H1 (cell line): Measurements from ENCODE around the gene CAMK2N2. TPM values are rescaled to one million over a fixed set of nuclear protein-coding genes. Genes with fewer than 3 reads are reported as not detected.

Experiments
- CTCF ChIA-PET: fragments of 300-600 bp; sonication (Branson Sonifier 250); formaldehyde crosslinking; loops from one replicate; lab custom pipeline; 2021; ENCODE audit not compliant: partially characterized antibody; lab: Charles Lee
- POLR2A ChIA-PET: fragments of 300-600 bp; sonication (Branson Sonifier 250); formaldehyde crosslinking; loops from one replicate; lab custom pipeline; 2021; ENCODE audit warnings: inconsistent platforms; ENCODE audit not compliant: partially characterized antibody; lab: Charles Lee
- DNase-seq, 2 experiments: peaks; one replicate each; pipeline versions ENCODE4 v3.0.0 to v3.0.0-alpha.2; 2010 to 2022; ENCODE audit warnings: low spot score in 2 of 2, low read depth in 1 of 2, mixed read lengths in 1 of 2
- FAIRE-seq: peaks from 2 replicates; lab custom pipeline; 2011; peaks lifted over from hg19 to GRCh38; lab: Jason Lieb, UNC
- H2AFZ ChIP-seq: 2 replicates; pipeline ENCODE4 v1.8.1; 2012; ENCODE audit warnings: low read length, inconsistent platforms
- H2AK5ac ChIP-seq: 2 replicates; pipeline ENCODE4 v1.6.1; 2013; ENCODE audit warnings: low read depth, low read length
- H2BK120ac ChIP-seq: replicated peaks from 2 replicates; pipeline ENCODE3; 2013; ENCODE audit warnings: low read depth, low read length, inconsistent platforms
- H2BK12ac ChIP-seq: 2 replicates; pipeline ENCODE4 v1.6.1; 2013; ENCODE audit warnings: low read depth, low read length
- H2BK15ac ChIP-seq: 2 replicates; pipeline ENCODE4 v1.6.1; 2013; ENCODE audit warnings: low read length
- H2BK20ac ChIP-seq: 2 replicates; pipeline ENCODE4 v1.6.1; 2013; ENCODE audit warnings: low read length
- H2BK5ac ChIP-seq: 2 replicates; pipeline ENCODE4 v1.6.1; 2013; ENCODE audit warnings: low read depth, low read length
- H3K14ac ChIP-seq: 2 replicates; pipeline ENCODE4 v1.6.1; 2013; ENCODE audit warnings: inconsistent platforms; ENCODE audit not compliant: insufficient read length
- H3K18ac ChIP-seq: 2 replicates; pipeline ENCODE4 v1.6.1; 2013; ENCODE audit warnings: low read length; ENCODE audit errors: extremely low read depth
- H3K23ac ChIP-seq: 2 replicates; pipeline ENCODE4 v1.6.1; 2013; ENCODE audit warnings: inconsistent platforms; ENCODE audit not compliant: insufficient read length
- H3K23me2 ChIP-seq: 2 replicates; pipeline ENCODE4 v1.6.1; 2013; ENCODE audit warnings: low read depth, low read length
- H3K27ac ChIP-seq: 2 replicates; pipeline ENCODE4 v1.6.1; 2011; ENCODE audit warnings: low read depth, low read length, inconsistent platforms
- H3K27me3 ChIP-seq, 4 experiments: replicated peaks in 1 of 4; 1 replicate in 1 of 4; 2 replicates in 3 of 4; pipeline versions ENCODE4 v1.6.1 to v1.8.1; 2011 to 2013; ENCODE audit warnings: low read length in 3 of 4, mild to moderate bottlenecking in 3 of 4, inconsistent platforms in 2 of 4, mixed read lengths in 2 of 4, moderate library complexity in 1 of 4; ENCODE audit not compliant: control insufficient read depth in 3 of 4, insufficient read depth in 3 of 4; ENCODE audit errors: extremely low read depth in 1 of 4
- H3K36me3 ChIP-seq, 4 experiments: 2 replicates each; pipeline versions ENCODE4 v1.6.1 to v1.8.1; 2011 to 2013; ENCODE audit warnings: mild to moderate bottlenecking in 4 of 4, low read length in 3 of 4, moderate library complexity in 2 of 4, control low read depth in 1 of 4, inconsistent platforms in 1 of 4; ENCODE audit not compliant: insufficient read depth in 4 of 4, control insufficient read depth in 2 of 4
- H3K4ac ChIP-seq: replicated peaks from 2 replicates; pipeline ENCODE3; 2013; ENCODE audit warnings: low read length, low read depth, mixed read lengths, inconsistent platforms; ENCODE audit not compliant: insufficient read length
- H3K4me1 ChIP-seq, 4 experiments: replicated peaks in 1 of 4; 1 replicate in 1 of 4; 2 replicates in 3 of 4; pipeline versions ENCODE4 v1.6.1 to v1.8.1; 2011 to 2013; ENCODE audit warnings: low read length in 3 of 4, inconsistent platforms in 2 of 4, mixed read lengths in 1 of 4; ENCODE audit not compliant: insufficient read depth in 4 of 4, control insufficient read depth in 3 of 4
- H3K4me2 ChIP-seq, 2 experiments: 2 replicates each; pipeline versions ENCODE4 v1.6.1 to v1.8.1; 2011 to 2013; ENCODE audit warnings: low read depth in 2 of 2, low read length in 2 of 2, control low read depth in 1 of 2, inconsistent platforms in 1 of 2, mild to moderate bottlenecking in 1 of 2; ENCODE audit not compliant: insufficient read depth in 1 of 2
- H3K4me3 ChIP-seq, 4 experiments: fragments of 200-600, 300-600 bp in 1 of 4; sonication (generic), shearing (Covaris generic), sonication (Bioruptor Twin) in 1 of 4; 2 replicates each; pipeline versions ENCODE4 v1.5.1 to v1.8.1; 2011 to 2016; ENCODE audit warnings: low read length in 4 of 4, low read depth in 3 of 4, control low read depth in 2 of 4, inconsistent platforms in 2 of 4, mild to moderate bottlenecking in 2 of 4, mixed read lengths in 1 of 4, moderate library complexity in 1 of 4; ENCODE audit not compliant: insufficient read depth in 2 of 4; ENCODE audit errors: extremely low read depth in 1 of 4
- H3K56ac ChIP-seq: replicated peaks from 2 replicates; pipeline ENCODE3; 2013; ENCODE audit warnings: low read depth, mild to moderate bottlenecking, mixed read lengths, low read length, inconsistent platforms; ENCODE audit not compliant: insufficient read length
- H3K79me1 ChIP-seq: 2 replicates; pipeline ENCODE4 v1.6.1; 2013; ENCODE audit warnings: low read depth, low read length, control low read depth
- H3K79me2 ChIP-seq, 2 experiments: 2 replicates each; pipeline versions ENCODE4 v1.6.1 to v1.8.1; 2012 to 2013; ENCODE audit warnings: low read length in 2 of 2, mild to moderate bottlenecking in 2 of 2, inconsistent platforms in 1 of 2; ENCODE audit not compliant: insufficient read depth in 2 of 2, control insufficient read depth in 1 of 2
- H3K9ac ChIP-seq, 4 experiments: replicated peaks in 1 of 4; 1 replicate in 1 of 4; 2 replicates in 3 of 4; pipeline versions ENCODE4 v1.6.1 to v1.8.1; 2011 to 2013; ENCODE audit warnings: low read depth in 3 of 4, low read length in 3 of 4, control low read depth in 2 of 4, mild to moderate bottlenecking in 2 of 4, moderate library complexity in 2 of 4, inconsistent platforms in 1 of 4; ENCODE audit errors: extremely low read depth in 1 of 4
- H3K9me3 ChIP-seq, 2 experiments: 2 replicates each; pipeline versions ENCODE4 v1.6.1 to v1.8.1; 2012 to 2013; ENCODE audit warnings: mild to moderate bottlenecking in 2 of 2, moderate library complexity in 2 of 2, control low read depth in 1 of 2, inconsistent platforms in 1 of 2, low read depth in 1 of 2, low read length in 1 of 2, mixed read lengths in 1 of 2; ENCODE audit not compliant: insufficient read depth in 2 of 2
- H4K20me1 ChIP-seq, 2 experiments: replicated peaks in 1 of 2; 2 replicates each; pipeline versions ENCODE3 to v1.8.1; 2011 to 2013; ENCODE audit warnings: inconsistent platforms in 2 of 2, low read length in 2 of 2, mild to moderate bottlenecking in 1 of 2; ENCODE audit not compliant: insufficient read depth in 2 of 2, control insufficient read depth in 1 of 2
- H4K5ac ChIP-seq: 2 replicates; pipeline ENCODE4 v1.6.1; 2013; ENCODE audit warnings: low read length, low read depth, mixed read lengths, inconsistent platforms; ENCODE audit not compliant: insufficient read length
- H4K8ac ChIP-seq: 2 replicates; pipeline ENCODE4 v1.8.0; 2013; ENCODE audit warnings: mild to moderate bottlenecking, moderate library complexity, low read length, inconsistent platforms; ENCODE audit not compliant: insufficient read depth; ENCODE audit errors: extremely low read depth
- H4K91ac ChIP-seq: replicated peaks from 2 replicates; pipeline ENCODE3; 2013; ENCODE audit warnings: low read length, mixed read lengths, inconsistent platforms; ENCODE audit not compliant: insufficient read length
- CBX5 ChIP-seq: fragments of 300-800, 300-1000 bp; sonication (generic); IDR thresholded peaks from 2 replicates; pipeline ENCODE4 v1.7.1; 2016; ENCODE audit warnings: antibody characterized with exemption, low read length, low read depth
- CBX8 ChIP-seq: fragments of 300-800, 300-1000 bp; sonication (generic); IDR thresholded peaks from 2 replicates; pipeline ENCODE4 v1.7.1; 2016; ENCODE audit warnings: low read depth, low read length, borderline replicate concordance
- CTBP2 ChIP-seq: IDR thresholded peaks from 2 replicates; pipeline ENCODE4 v1.7.0; 2011; ENCODE audit warnings: borderline replicate concordance, mild to moderate bottlenecking, moderate library complexity, mixed read lengths, low read length; ENCODE audit not compliant: insufficient read depth, insufficient read length
- GABPA ChIP-seq: IDR thresholded peaks from 2 replicates; pipeline ENCODE4 v1.6.1; 2011; ENCODE audit warnings: mild to moderate bottlenecking, low read length, moderate library complexity, borderline replicate concordance; ENCODE audit not compliant: insufficient read depth
- KDM5A ChIP-seq: fragments of 200-600 bp; IDR thresholded peaks from 2 replicates; pipeline ENCODE4 v1.7.1; 2012; ENCODE audit warnings: mild to moderate bottlenecking, low read length, inconsistent platforms, mixed read lengths
- POLR2A ChIP-seq, 2 experiments: IDR thresholded peaks; 1 replicate in 1 of 2; 2 replicates in 1 of 2; pipeline ENCODE4 v1.6.1; 2011; ENCODE audit warnings: low read depth in 2 of 2, low read length in 2 of 2, mild to moderate bottlenecking in 2 of 2; ENCODE audit errors: control extremely low read depth in 1 of 2
- POLR2AphosphoS5 ChIP-seq: IDR thresholded peaks from 2 replicates; pipeline ENCODE4 v1.6.1; 2011; ENCODE audit warnings: low read depth, low read length
- POU5F1 ChIP-seq: IDR thresholded peaks from 2 replicates; pipeline ENCODE4 v1.6.1; 2011; ENCODE audit warnings: low read depth, mild to moderate bottlenecking, low read length, moderate library complexity
- SIX5 ChIP-seq: IDR thresholded peaks from 2 replicates; pipeline ENCODE4 v1.6.1; 2011; ENCODE audit warnings: mild to moderate bottlenecking, low read depth, low read length
- SRF ChIP-seq: IDR thresholded peaks from 2 replicates; pipeline ENCODE4 v1.6.1; 2011; ENCODE audit warnings: mild to moderate bottlenecking, low read depth, low read length, moderate library complexity
- SUZ12 ChIP-seq: fragments of 200-600 bp; sonication (generic); IDR thresholded peaks from 2 replicates; pipeline ENCODE4 v1.6.1; 2012; ENCODE audit warnings: mild to moderate bottlenecking, inconsistent platforms, low read length, moderate library complexity, mixed read lengths
- TBP ChIP-seq: IDR thresholded peaks from 2 replicates; pipeline ENCODE4 v1.6.1; 2011; ENCODE audit warnings: low read depth, low read length, improper control_type of control experiment
- USF2 ChIP-seq: IDR thresholded peaks from 2 replicates; pipeline ENCODE4 v1.6.1; 2011; ENCODE audit warnings: low read length, improper control_type of control experiment
- WGBS, 2 experiments: shearing (Covaris generic) in 1 of 2; methylation state at CpG; one replicate each; pipeline versions ENCODE4 v1.1.6 to v1.1.7; 2013 to 2015; ENCODE audit warnings: low lambda C conversion rate in 2 of 2, mixed read lengths in 2 of 2, inconsistent platforms in 1 of 2, low coverage in 1 of 2, missing lambda C conversion rate in 1 of 2; ENCODE audit not compliant: insufficient replicate concordance in 2 of 2, insufficient coverage in 1 of 2, insufficient read length in 1 of 2; ENCODE audit errors: extremely low coverage in 1 of 2, missing lambda C conversion rate in 1 of 2; 5-methylcytosine and 5-hydroxymethylcytosine counted together
- polyA plus RNA-seq, 7 experiments: library from polyadenylated mRNA; depleted of rRNA in 3 of 7; stranded (reverse) in 5 of 7; unstranded in 2 of 7; fragments of >200 nt in 5 of 7; fragments of 200-250 nt in 2 of 7; gene quantifications; 1 replicate in 5 of 7; 2 replicates in 1 of 7; 4 replicates in 1 of 7; pipeline versions ENCODE4 v1.2.1 to v1.2.3, GENCODE V29; 2011 to 2013; ENCODE audit warnings: missing spikeins in 2 of 7, mixed read lengths in 2 of 7
- total RNA-seq: library from RNA; stranded (reverse); fragmentation: NEBNext Ultra II Directional; extraction: Animal tissue kit (Norgen Biotek cat#: 25700); gene quantifications from 2 replicates; pipeline ENCODE4 v1.2.1, GENCODE V29; 2021

Gene CAMK2N2
- total and polyA plus RNA-seq, 2 of the 8 experiments (the other 6 are each of a cell fraction or from before 2014, with no cell fraction given): 4.0 to 17.7 TPM

GRCh38 chr3:184282941-184283340 is 21.6 kb upstream of the CAMK2N2 start:
- no peak for DNase-seq
- CTCF ChIA-PET: interaction anchor here (1.0 to 6.0 kb wide), 8 partner anchors 9 to 144 kb away, joined by 3 to 47 read pairs (median 6); no protein-coding TSS in a partner anchor
- Histone ChIP-seq H3K4ac (no peak overlapping the region), H3K23ac (no peak overlapping the region), H2AK5ac (no peak overlapping the region), H4K91ac (no peak overlapping the region), H3K18ac (no peak overlapping the region), H3K4me1 (peaks cover 0 to 2% (median 0%) of the 10 kb centered on the region in 4 experiments; a peak in 2 of 7 replicates), H3K23me2 (no peaks in the 10 kb centered on the region), H4K8ac (no peak overlapping the region), H3K79me2 (no peaks in the 10 kb centered on the region), H3K56ac (no peak overlapping the region), H2BK15ac (no peak overlapping the region), H3K27me3 (peaks cover 0 to under 1% (median 0%) of the 10 kb centered on the region in 4 experiments; a peak in 1 of 7 replicates), H3K14ac (no peak overlapping the region), H4K5ac (no peak overlapping the region), H3K36me3 (no peaks in the 10 kb centered on the region), H3K9me3 (no peaks in the 10 kb centered on the region), H2BK120ac (no peak overlapping the region), H2AFZ (no peak overlapping the region), H3K4me2 (no peak overlapping the region), H3K79me1 (no peaks in the 10 kb centered on the region), H2BK5ac (no peak overlapping the region), H3K27ac (no peak overlapping the region), H3K9ac (no peak overlapping the region), H3K4me3 (no peak overlapping the region), H2BK12ac (no peak overlapping the region), H2BK20ac (no peak overlapping the region), H4K20me1 (no peaks in the 10 kb centered on the region)
- FAIRE-seq: no peak
- 92% methylated on average over 4 of the region's 4 CpGs; no CpG with 5 or more reads in 1 of the 2 experiments for WGBS, 2 experiments
- POLR2A ChIA-PET: interaction anchor here (1.1 kb wide), 1 partner anchor 100 kb away, joined by 3 read pairs; no protein-coding TSS in a partner anchor
- TF ChIP-seq SUZ12: no peak
- TF ChIP-seq CBX8: no peak
- no peak for TF ChIP-seq POLR2AphosphoS5
- no peak for TF ChIP-seq KDM5A
- no peak for TF ChIP-seq CTBP2
- no peak for TF ChIP-seq CBX5
- no peak for TF ChIP-seq POLR2A (IDR thresholded peaks at IDR 0.05; ENCODE audit: control extremely low read depth in 1 of 2, low read depth in 2 of 2, low read length in 2 of 2)
- no peak for TF ChIP-seq SIX5
- no peak for TF ChIP-seq POU5F1
- TF ChIP-seq SRF: no peak
- TF ChIP-seq GABPA: no peak
- TF ChIP-seq USF2: no peak
- no peak for TF ChIP-seq TBP
